ENCODE measurements around the gene TMEM120B.

Gene TMEM120B

GRCh38 chr12:121770388-121770787, 57.8 kb downstream of the TMEM120B start:
- DNase-seq (ENCODE audit: insufficient read length, low spot score) (no peak), FAIRE-seq (no peak)

- DNase-seq (ENCODE audit: insufficient read length, low spot score), result no peak
Observed at GRCh38 chr12:121770813-121771625, 58.5 kb downstream of the TMEM120B start.

GRCh38 chr12:121773011-121773777, 60.6 kb downstream of the TMEM120B start:
- peak; percentile 85 for FAIRE-seq
- DNase-seq (ENCODE audit: insufficient read length, low spot score), result peak; percentile 85

More at GRCh38 chr12:121770813-121771625, 58.5 kb downstream of the TMEM120B start:
- FAIRE-seq, result no peak

GRCh38 chr12:121774968-121775474, 62.5 kb downstream of the TMEM120B start:
- DNase-seq (ENCODE audit: insufficient read length, low spot score) (no peak), FAIRE-seq (no peak)

GRCh38 chr12:121775501-121775900, 62.9 kb downstream of the TMEM120B start:
- DNase-seq (ENCODE audit: insufficient read length, low spot score) (no peak), FAIRE-seq (no peak)

- FAIRE-seq (peak; percentile 52), DNase-seq (ENCODE audit: insufficient read length, low spot score) (no peak)
Observed at GRCh38 chr12:121776190-121777098, 63.9 kb downstream of the TMEM120B start.

- no peak for FAIRE-seq
- DNase-seq (ENCODE audit: insufficient read length, low spot score), result no peak
Observed at GRCh38 chr12:121778567-121779421, 66.2 kb downstream of the TMEM120B start.

GRCh38 chr12:121779422-121779895, 66.9 kb downstream of the TMEM120B start:
- DNase-seq (ENCODE audit: insufficient read length, low spot score), result no peak
- FAIRE-seq, result no peak

GRCh38 chr12:121780429-121780828, 67.9 kb downstream of the TMEM120B start:
- FAIRE-seq, result no peak

GRCh38 chr12:121781484-121781997, 69.0 kb downstream of the TMEM120B start:
- FAIRE-seq (no peak), DNase-seq (ENCODE audit: insufficient read length, low spot score) (no peak)

More at GRCh38 chr12:121780429-121780828, 67.9 kb downstream of the TMEM120B start:
- DNase-seq (ENCODE audit: insufficient read length, low spot score), result no peak

- no peak for FAIRE-seq
- no peak for DNase-seq (ENCODE audit: insufficient read length, low spot score)
Observed at GRCh38 chr12:121781998-121782979, 69.7 kb downstream of the TMEM120B start.

- DNase-seq (ENCODE audit: insufficient read length, low spot score) (no peak), FAIRE-seq (no peak)
Observed at GRCh38 chr12:121783766-121784165, 71.2 kb downstream of the TMEM120B start.

GRCh38 chr12:121784460-121784859, 71.9 kb downstream of the TMEM120B start:
- peak; percentile 79 for DNase-seq (ENCODE audit: insufficient read length, low spot score)
- peak; percentile 33 for FAIRE-seq

GRCh38 chr12:121786440-121786825, 73.9 kb downstream of the TMEM120B start:
- DNase-seq (ENCODE audit: insufficient read length, low spot score) (peak; percentile 64), FAIRE-seq (no peak)

- no peak for FAIRE-seq
- no peak for DNase-seq (ENCODE audit: insufficient read length, low spot score)
Observed at GRCh38 chr12:121787063-121788025, 74.8 kb downstream of the TMEM120B start.

- no peak for DNase-seq (ENCODE audit: insufficient read length, low spot score)
- FAIRE-seq, result no peak
Observed at GRCh38 chr12:121788176-121788818, 75.7 kb downstream of the TMEM120B start.

All from HTR-8/SVneo (cell line).